NCI-H1436 (cell line): ENCODE measurements around the gene LPCAT2.

Source experiments
- DNase-seq: peaks from one replicate; lab custom pipeline; 2025; lab: John Stamatoyannopoulos, UW

LPCAT2 gene

GRCh38 chr16:55555436-55555835 lies 46.6 kb downstream of the LPCAT2 start:
- DNase-seq, result no peak

- DNase-seq, result no peak
These were observed 48.3 kb downstream of the LPCAT2 start for GRCh38 chr16:55557186-55557585.

- no peak for DNase-seq
These were observed 50.4 kb downstream of the LPCAT2 start for GRCh38 chr16:55559233-55559632.

- no peak for DNase-seq
These were observed 51.2 kb downstream of the LPCAT2 start for GRCh38 chr16:55559933-55560516.

- DNase-seq, result no peak
These were observed 52.5 kb downstream of the LPCAT2 start for GRCh38 chr16:55561319-55561848.

- no peak for DNase-seq
These were observed 54.1 kb downstream of the LPCAT2 start for GRCh38 chr16:55562936-55563335.

- DNase-seq, result no peak
These were observed 54.9 kb downstream of the LPCAT2 start for GRCh38 chr16:55563797-55564196.

GRCh38 chr16:55565086-55565485 lies 56.2 kb downstream of the LPCAT2 start:
- DNase-seq, result no peak

- no peak for DNase-seq
These were observed 57.7 kb downstream of the LPCAT2 start, which contains the start of gene CAPNS2 for GRCh38 chr16:55566432-55567175. Gene CAPNS2, plus strand, starts transcription at chr16:55566684. Its CDS starts 73 bp downstream, at chr16:55566757.

- no peak for DNase-seq
These were observed 58.5 kb downstream of the LPCAT2 start for GRCh38 chr16:55567382-55567781.

- DNase-seq, result no peak
These were observed 59.3 kb downstream of the LPCAT2 start for GRCh38 chr16:55568207-55568606.

GRCh38 chr16:55569025-55569424 lies 60.2 kb downstream of the LPCAT2 start:
- no peak for DNase-seq

GRCh38 chr16:55570159-55570558 lies 61.3 kb downstream of the LPCAT2 start:
- DNase-seq, result no peak

- no peak for DNase-seq
These were observed 62.5 kb downstream of the LPCAT2 start for GRCh38 chr16:55571191-55571897.

- DNase-seq, result no peak
These were observed 63.6 kb downstream of the LPCAT2 start for GRCh38 chr16:55572439-55572838.

- no peak for DNase-seq
These were observed 65.9 kb downstream of the LPCAT2 start for GRCh38 chr16:55574811-55575210.

GRCh38 chr16:55575496-55575895 lies 66.6 kb downstream of the LPCAT2 start:
- no peak for DNase-seq

GRCh38 chr16:55576384-55576783 lies 67.5 kb downstream of the LPCAT2 start:
- DNase-seq, result no peak

GRCh38 chr16:55577887-55578286 lies 69.0 kb downstream of the LPCAT2 start:
- no peak for DNase-seq

- no peak for DNase-seq
These were observed 76.8 kb downstream of the LPCAT2 start for GRCh38 chr16:55585631-55586030.

- no peak for DNase-seq
These were observed 79.9 kb downstream of the LPCAT2 start for GRCh38 chr16:55588799-55589198.

GRCh38 chr16:55592306-55592705 lies 83.4 kb downstream of the LPCAT2 start:
- DNase-seq, result no peak

- DNase-seq, result no peak
These were observed 89.1 kb downstream of the LPCAT2 start for GRCh38 chr16:55597928-55598327.
